Endothelial cell of umbilical vein (primary cell): Measurements from ENCODE around the gene TENM4. TPM values are rescaled to one million over a fixed set of nuclear protein-coding genes. Genes with fewer than 3 reads are reported as not detected.

Source experiments
- BruUV-seq: library from RNA; stranded (reverse); fragments of 400-500 nt; replicated peaks from 2 replicates; lab custom pipeline; 2021; lab: Mats Ljungman, UMichigan
- CTCF ChIA-PET: fragments of 300-600, 350-600 bp; sonication (Branson Sonifier 250); formaldehyde crosslinking; loops from one replicate; lab custom pipeline; 2021; ENCODE audit warnings: antibody characterized with exemption, inconsistent platforms; lab: Charles Lee
- POLR2A ChIA-PET: fragments of 300-600, 350-600 bp; sonication (Branson Sonifier 250); formaldehyde crosslinking; loops from one replicate; lab custom pipeline; 2021; ENCODE audit warnings: antibody characterized with exemption, inconsistent platforms; lab: Charles Lee
- DNase-seq: peaks from one replicate; pipeline ENCODE4 v3.0.0-alpha.2; 2011; ENCODE audit warnings: low read depth, low spot score
- FAIRE-seq: peaks from 2 replicates; lab custom pipeline; 2011; peaks lifted over from hg19 to GRCh38; lab: Jason Lieb, UNC
- H2AFZ ChIP-seq: 2 replicates; pipeline ENCODE4 v1.6.0; 2012; ENCODE audit warnings: low read depth, low read length, control low read depth, inconsistent platforms
- H3K27ac ChIP-seq: 2 replicates; pipeline ENCODE4 v1.5.1; 2011; ENCODE audit warnings: low read depth, mild to moderate bottlenecking, control low read depth, low read length, moderate library complexity; ENCODE audit not compliant: insufficient read depth
- H3K27me3 ChIP-seq, 2 experiments: 2 replicates each; pipeline versions ENCODE4 v1.6.0 to v1.6.1; 2011; ENCODE audit warnings: low read length in 2 of 2, mixed read lengths in 1 of 2; ENCODE audit not compliant: control insufficient read depth in 2 of 2, insufficient read depth in 2 of 2
- H3K36me3 ChIP-seq, 2 experiments: 2 replicates in 1 of 2; 3 replicates in 1 of 2; pipeline ENCODE4 v1.5.1; 2011; ENCODE audit warnings: low read length in 2 of 2, mild to moderate bottlenecking in 1 of 2, moderate library complexity in 1 of 2; ENCODE audit not compliant: control insufficient read depth in 2 of 2, insufficient read depth in 2 of 2; ENCODE audit errors: extremely low read depth in 1 of 2
- H3K4me1 ChIP-seq: 3 replicates; pipeline ENCODE4 v1.5.1; 2011; ENCODE audit warnings: mild to moderate bottlenecking, low read length; ENCODE audit not compliant: control insufficient read depth, insufficient read depth; ENCODE audit errors: extremely low read depth
- H3K4me2 ChIP-seq: 2 replicates; pipeline ENCODE4 v1.6.1; 2011; ENCODE audit warnings: low read length, control low read depth, mixed read lengths; ENCODE audit not compliant: insufficient read depth
- H3K4me3 ChIP-seq, 3 experiments: fragments of 200-600 bp in 1 of 3; sonication (generic), shearing (Covaris generic) in 1 of 3; replicated peaks in 1 of 3; 2 replicates each; pipeline ENCODE4 v1.5.1; 2011 to 2016; ENCODE audit warnings: control low read depth in 3 of 3, low read length in 3 of 3, mild to moderate bottlenecking in 2 of 3, inconsistent platforms in 1 of 3, low read depth in 1 of 3, moderate library complexity in 1 of 3; ENCODE audit not compliant: insufficient read depth in 1 of 3
- H3K79me2 ChIP-seq: 2 replicates; pipeline ENCODE4 v1.6.0; 2012; ENCODE audit warnings: low read length, inconsistent platforms; ENCODE audit not compliant: control insufficient read depth, insufficient read depth
- H3K9ac ChIP-seq: replicated peaks from 2 replicates; pipeline ENCODE3; 2011; ENCODE audit warnings: low read length, control low read depth; ENCODE audit not compliant: insufficient read depth; ENCODE audit errors: extremely low read depth
- H3K9me1 ChIP-seq: replicated peaks from 3 replicates; pipeline ENCODE4 v1.6.0; 2011; ENCODE audit warnings: mild to moderate bottlenecking, low read length; ENCODE audit not compliant: control insufficient read depth, insufficient read depth; ENCODE audit errors: extremely low read depth
- H3K9me3 ChIP-seq: replicated peaks from 2 replicates; pipeline ENCODE4 v1.5.1; 2012; ENCODE audit warnings: low read length, inconsistent platforms; ENCODE audit not compliant: control insufficient read depth, insufficient read depth
- H4K20me1 ChIP-seq: replicated peaks from 2 replicates; pipeline ENCODE3; 2011; ENCODE audit warnings: mild to moderate bottlenecking, low read length; ENCODE audit not compliant: control insufficient read depth, insufficient read depth; ENCODE audit errors: extremely low read depth
- EZH2 ChIP-seq: IDR thresholded peaks from 2 replicates; pipeline ENCODE4 v1.6.1; 2012; ENCODE audit warnings: borderline replicate concordance, low read depth, mild to moderate bottlenecking, moderate library complexity, low read length, inconsistent platforms; ENCODE audit not compliant: severe bottlenecking
- FOS ChIP-seq: IDR thresholded peaks from 2 replicates; pipeline ENCODE4 v1.6.1; 2011; ENCODE audit warnings: mild to moderate bottlenecking, low read length, moderate library complexity, borderline replicate concordance; ENCODE audit not compliant: insufficient read depth
- GATA2 ChIP-seq: IDR thresholded peaks from 2 replicates; pipeline ENCODE4 v1.7.0; 2011; ENCODE audit warnings: low read depth, mild to moderate bottlenecking, moderate library complexity, mixed read lengths, low read length; ENCODE audit not compliant: insufficient read length, insufficient read depth
- JUN ChIP-seq: IDR thresholded peaks from 2 replicates; pipeline ENCODE4 v1.6.1; 2011; ENCODE audit warnings: borderline replicate concordance, low read depth; ENCODE audit not compliant: insufficient read length, insufficient read depth
- MAX ChIP-seq: IDR thresholded peaks from 2 replicates; pipeline ENCODE4 v1.6.1; 2011; ENCODE audit not compliant: insufficient read depth, insufficient read length
- MYC ChIP-seq: IDR thresholded peaks from one replicate; pipeline ENCODE4 v1.6.1; 2011; ENCODE audit warnings: mild to moderate bottlenecking, low read depth, low read length
- POLR2A ChIP-seq: IDR thresholded peaks from 2 replicates; pipeline ENCODE4 v1.6.1; 2012; ENCODE audit warnings: low read depth, mild to moderate bottlenecking, control low read depth, low read length
- POLR2AphosphoS5 ChIP-seq: IDR thresholded peaks from 2 replicates; pipeline ENCODE4 v1.6.1; 2012; ENCODE audit warnings: low read depth, mild to moderate bottlenecking, control low read depth, low read length, moderate library complexity; ENCODE audit not compliant: insufficient read depth
- dilution Hi-C: fragments of 300-500 bp; cut with MboI; formaldehyde crosslinking; loops from one replicate; pipeline ENCODE4 v1.15.0; 2019; ENCODE audit warnings: low sequenced_read_pairs; ENCODE audit not compliant: extremely low pct_ligation_motif_present
- intact Hi-C: fragments of 100-400 bp; cut with micrococcal nuclease; formaldehyde crosslinking; loops from one replicate; pipeline ENCODE4 v1.10.0; 2022
- polyA plus RNA-seq, 4 experiments: library from polyadenylated mRNA; depleted of rRNA in 3 of 4; stranded (reverse) in 3 of 4; unstranded in 1 of 4; fragments of >200 nt; gene quantifications; 2 replicates each; pipeline versions ENCODE4 v1.2.1 to v1.2.3, GENCODE V29; 2011 to 2012; ENCODE audit warnings: missing spikeins in 1 of 4
- total RNA-seq: library from RNA; stranded (reverse); gene quantifications from 2 replicates; pipeline ENCODE4 v1.2.3, GENCODE V29; 2021
- TF ChIP-seq, protein P1 (sequence below), 2 donors: IDR thresholded peaks; 1 replicate in 1 of 2; 2 replicates in 1 of 2; pipeline ENCODE4 v1.5.1; 2011; ENCODE audit warnings: low read length in 2 of 2, mild to moderate bottlenecking in 2 of 2, moderate library complexity in 2 of 2, control low read depth in 1 of 2, inconsistent platforms in 1 of 2, low read depth in 1 of 2; ENCODE audit not compliant: insufficient read depth in 1 of 2; ENCODE audit errors: extremely low read depth in 1 of 2

TENM4 gene
- total and polyA plus RNA-seq, 2 donors (not counting 3 experiments of a cell fraction or from before 2014, with no cell fraction given) = 0.06 to 0.27 TPM

- H3K36me3 ChIP-seq = no peaks in the 10 kb centered on the region
- H4K20me1 ChIP-seq = no peaks in the 10 kb centered on the region
- H3K4me2 ChIP-seq = no peak overlapping the region
- intact Hi-C loops (no loop called here), dilution Hi-C loops (no loop called here)
- H3K27ac ChIP-seq = no peak overlapping the region
- no peak overlapping the region for H3K4me3 ChIP-seq
- ChIA-PET POLR2A (no interaction called here), CTCF (no interaction called here)
- no peaks in the 10 kb centered on the region for H3K9me3 ChIP-seq
- no TSS peak for BruUV-seq
- no peak overlapping the region for H3K9ac ChIP-seq
- no peaks in the 10 kb centered on the region for H3K9me1 ChIP-seq
- no peak overlapping the region for H2AFZ ChIP-seq
- FAIRE-seq (no peak), DNase-seq (no peak)
- TF ChIP-seq EZH2 (no peak), POLR2AphosphoS5 (no peak), POLR2A (no peak), MAX (no peak), GATA2 (no peak), FOS (no peak), MYC (no peak), JUN (no peak)
- TF ChIP-seq, protein P1, sequence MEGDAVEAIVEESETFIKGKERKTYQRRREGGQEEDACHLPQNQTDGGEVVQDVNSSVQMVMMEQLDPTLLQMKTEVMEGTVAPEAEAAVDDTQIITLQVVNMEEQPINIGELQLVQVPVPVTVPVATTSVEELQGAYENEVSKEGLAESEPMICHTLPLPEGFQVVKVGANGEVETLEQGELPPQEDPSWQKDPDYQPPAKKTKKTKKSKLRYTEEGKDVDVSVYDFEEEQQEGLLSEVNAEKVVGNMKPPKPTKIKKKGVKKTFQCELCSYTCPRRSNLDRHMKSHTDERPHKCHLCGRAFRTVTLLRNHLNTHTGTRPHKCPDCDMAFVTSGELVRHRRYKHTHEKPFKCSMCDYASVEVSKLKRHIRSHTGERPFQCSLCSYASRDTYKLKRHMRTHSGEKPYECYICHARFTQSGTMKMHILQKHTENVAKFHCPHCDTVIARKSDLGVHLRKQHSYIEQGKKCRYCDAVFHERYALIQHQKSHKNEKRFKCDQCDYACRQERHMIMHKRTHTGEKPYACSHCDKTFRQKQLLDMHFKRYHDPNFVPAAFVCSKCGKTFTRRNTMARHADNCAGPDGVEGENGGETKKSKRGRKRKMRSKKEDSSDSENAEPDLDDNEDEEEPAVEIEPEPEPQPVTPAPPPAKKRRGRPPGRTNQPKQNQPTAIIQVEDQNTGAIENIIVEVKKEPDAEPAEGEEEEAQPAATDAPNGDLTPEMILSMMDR (IDR thresholded peaks at IDR 0.05; ENCODE audit: extremely low read depth in 1 of 2, insufficient read depth in 1 of 2, low read depth in 1 of 2, low read length in 2 of 2) = no peak
- H3K4me1 ChIP-seq = no peaks in the 10 kb centered on the region
- no peaks in the 10 kb centered on the region for H3K79me2 ChIP-seq
- H3K27me3 ChIP-seq = no peaks in the 10 kb centered on the region
Measured at GRCh38 chr11:79396674-79397073, 44.2 kb downstream of the TENM4 start.
